Cardiac septum (tissue), 1 donor: Measurements from ENCODE around the gene PMPCA. TPM values are rescaled to one million over a fixed set of nuclear protein-coding genes. Genes with fewer than 3 reads are reported as not detected.
"Not testable (repeated sequence)": the region's sequence is repeated elsewhere in the genome, so short reads cannot be mapped to it uniquely, and the experiment has no call there.

Experiments used
- DNase-seq: peaks from one replicate; pipeline ENCODE4 v3.0.0-alpha.2; 2020; ENCODE audit warnings: low spot score
- intact Hi-C: fragments of 100-400 bp; cut with DNase I; formaldehyde crosslinking; loops from one replicate; pipeline ENCODE4 v1.14.0; 2022
- total RNA-seq: library from RNA; stranded (reverse); fragmentation: NEBNext Ultra II Directional; extraction: Animal tissue kit (Norgen Biotek cat#: 25700); gene quantifications from one replicate; pipeline ENCODE4 v1.2.1, GENCODE V29; 2021
- donor health status: DM: no; HTN: no; CAD: no.

Gene PMPCA
- total RNA-seq, 1 donor from 2014 or later, result 68.9 TPM

DNA sequence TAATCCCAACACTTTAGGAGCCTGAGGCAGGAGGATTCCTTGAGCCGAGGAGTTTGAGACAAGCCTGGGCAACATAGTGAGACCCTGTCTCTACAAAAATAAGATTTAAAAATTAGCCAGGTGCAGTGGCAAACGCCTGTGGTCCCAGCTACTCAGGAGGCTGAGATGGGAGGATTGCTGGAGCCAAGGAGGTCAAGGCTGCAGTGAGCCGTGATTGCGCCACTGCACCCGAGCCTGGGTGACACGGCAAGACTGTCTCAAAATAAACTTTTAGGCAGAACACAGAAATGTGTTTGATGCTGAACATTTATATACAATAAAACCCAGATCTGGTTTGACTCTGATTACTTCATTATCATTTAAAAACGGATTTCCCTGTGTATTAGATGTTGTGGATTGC is 5.0 kb upstream of the PMPCA start:
- intact Hi-C loops, result no loop called here
- no peak for DNase-seq

- intact Hi-C loops, DNase-seq: not testable (repeated sequence)
Measured at GRCh38 chr9:136405904-136406303, 4.6 kb upstream of the PMPCA start.

DNA sequence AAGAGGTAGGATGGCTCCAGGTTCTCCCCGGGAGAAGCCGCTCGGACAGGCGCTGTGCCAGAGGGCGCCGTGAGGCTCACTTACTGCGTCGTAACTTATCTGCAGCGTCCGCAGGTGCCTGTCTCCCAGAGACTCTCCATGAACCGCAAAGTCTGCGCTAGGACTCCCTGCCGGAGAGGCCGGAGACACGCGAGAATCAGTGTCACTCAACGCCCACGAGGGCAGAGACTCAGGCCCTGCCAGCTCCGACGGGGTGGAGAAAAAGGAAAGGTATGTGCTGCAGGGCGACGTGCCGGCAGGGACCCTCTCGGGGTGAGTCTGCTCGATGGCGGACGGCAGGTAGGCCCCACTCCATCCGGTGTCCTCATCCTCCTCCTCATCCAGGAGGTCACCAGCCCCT is 3.4 kb upstream of the PMPCA start:
- DNase-seq, intact Hi-C loops: not testable (repeated sequence)

DNA sequence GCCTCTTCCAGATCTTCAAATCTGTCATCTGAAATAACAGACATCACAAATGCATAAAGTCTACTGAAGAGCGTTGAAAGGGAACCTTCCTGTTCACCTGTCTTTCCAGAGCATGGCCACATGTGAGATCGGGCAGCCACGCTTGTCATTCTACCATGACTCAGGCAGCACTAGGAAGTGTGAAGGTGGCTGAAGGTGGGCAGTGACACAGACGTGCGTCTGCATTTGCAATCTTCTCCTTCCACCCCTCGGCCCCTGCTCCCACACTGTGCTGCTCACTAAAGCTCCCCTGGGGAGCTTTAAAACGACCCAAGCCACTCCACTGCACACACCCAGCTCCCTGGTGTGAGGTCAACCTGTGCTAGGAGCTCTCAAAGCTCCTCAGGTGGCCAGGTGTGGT is 2.5 kb upstream of the PMPCA start:
- intact Hi-C loops, result no loop called here
- no peak for DNase-seq

- no peak for DNase-seq
- intact Hi-C loops, result no loop called here
Measured at GRCh38 chr9:136409557-136410455, 652 bp upstream of the PMPCA start.

GRCh38 chr9:136411378-136411777 is 920 bp downstream of the PMPCA start:
- intact Hi-C loops, result loop anchor here (1.0 kb wide), 1 partner anchor 27 kb away; no protein-coding TSS in a partner anchor
- DNase-seq, result no peak

DNA sequence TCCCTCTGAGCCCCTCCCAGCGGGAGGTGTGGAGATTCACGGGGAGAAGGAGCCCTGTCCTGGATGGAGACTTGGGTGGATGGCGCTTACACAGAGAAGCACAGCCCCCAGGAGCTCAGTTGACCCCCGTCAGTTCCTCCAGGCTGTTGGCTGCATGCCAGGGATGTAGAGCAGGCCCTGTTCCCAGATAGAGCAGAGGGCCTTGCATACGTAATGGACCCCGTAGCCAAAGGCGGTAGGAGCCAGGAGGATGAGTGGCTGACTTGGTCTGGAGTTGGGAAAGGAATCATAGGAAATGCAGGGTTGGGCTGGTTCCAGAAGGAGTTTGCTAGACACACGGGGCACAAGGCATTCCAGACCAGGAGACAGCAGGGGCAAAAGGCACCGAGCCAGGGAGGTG is 2.5 kb downstream of the PMPCA start:
- no peak for DNase-seq
- intact Hi-C loops, result no loop called here

GRCh38 chr9:136416427-136416826 is 6.0 kb downstream of the PMPCA start:
- DNase-seq, result no peak
- intact Hi-C loops, result no loop called here

- DNase-seq, result no peak
Measured at GRCh38 chr9:136416914-136417313, 6.5 kb downstream of the PMPCA start.

DNA sequence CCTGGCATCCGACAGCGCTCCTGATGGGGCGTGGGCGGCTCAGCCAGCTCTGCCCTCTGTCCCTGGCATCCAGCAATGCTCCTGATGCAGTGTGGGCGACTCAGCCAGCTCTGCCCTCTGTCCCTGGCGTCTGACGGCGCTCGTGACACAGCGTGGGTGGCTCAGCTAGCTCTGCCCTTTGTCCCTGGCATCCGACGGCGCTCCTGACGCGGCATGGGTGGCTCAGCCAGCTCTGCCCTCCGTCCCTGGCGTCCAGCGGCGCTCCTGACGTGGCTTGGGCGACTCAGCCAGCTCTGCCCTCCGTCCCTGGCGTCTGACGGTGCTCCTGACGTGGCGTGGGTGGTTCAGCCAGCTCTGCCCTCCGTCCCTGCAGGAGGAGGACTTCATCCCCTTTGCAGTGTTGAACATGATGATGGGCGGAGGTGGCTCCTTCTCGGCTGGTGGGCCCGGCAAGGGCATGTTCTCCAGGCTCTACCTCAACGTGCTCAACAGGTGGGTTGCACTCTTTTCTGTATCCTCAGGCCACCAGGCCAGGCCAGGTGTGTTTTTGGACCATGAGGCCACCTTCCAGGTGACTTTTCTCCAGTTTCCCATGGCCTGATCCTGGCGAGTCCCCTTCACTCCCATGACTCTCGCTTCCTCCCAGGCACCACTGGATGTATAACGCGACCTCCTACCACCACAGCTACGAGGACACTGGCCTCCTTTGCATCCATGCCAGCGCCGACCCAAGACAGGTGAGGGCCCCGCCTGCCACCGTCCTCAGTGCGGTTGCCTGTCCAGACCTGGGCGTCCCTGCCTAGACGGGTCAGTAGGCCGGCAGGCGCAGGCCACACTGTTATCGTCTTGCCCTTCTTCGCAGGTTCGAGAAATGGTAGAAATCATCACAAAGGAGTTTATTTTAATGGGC is 8.0 kb downstream of the PMPCA start:
- DNase-seq, result no peak
- intact Hi-C loops, result no loop called here

More at GRCh38 chr9:136416914-136417313, 6.5 kb downstream of the PMPCA start:
- intact Hi-C loops, result no loop called here

DNA sequence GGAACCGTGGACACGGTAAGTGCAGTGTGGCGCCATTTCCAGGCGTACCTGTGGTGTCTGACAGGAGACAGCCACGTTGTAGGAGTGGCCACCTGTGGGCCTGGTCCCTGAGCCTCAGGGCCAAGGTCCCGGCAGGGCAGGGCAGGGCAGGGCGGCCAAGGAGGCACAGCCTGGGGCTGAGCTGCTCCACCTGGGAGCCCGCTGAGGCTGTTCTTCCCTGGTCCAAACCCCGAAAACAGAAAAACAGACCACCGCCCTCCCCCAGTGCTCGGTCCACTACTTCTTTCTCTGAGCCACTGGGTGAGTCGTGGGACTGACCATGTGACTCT is 8.6 kb downstream of the PMPCA start:
- intact Hi-C loops, result no loop called here
- DNase-seq, result no peak

DNA sequence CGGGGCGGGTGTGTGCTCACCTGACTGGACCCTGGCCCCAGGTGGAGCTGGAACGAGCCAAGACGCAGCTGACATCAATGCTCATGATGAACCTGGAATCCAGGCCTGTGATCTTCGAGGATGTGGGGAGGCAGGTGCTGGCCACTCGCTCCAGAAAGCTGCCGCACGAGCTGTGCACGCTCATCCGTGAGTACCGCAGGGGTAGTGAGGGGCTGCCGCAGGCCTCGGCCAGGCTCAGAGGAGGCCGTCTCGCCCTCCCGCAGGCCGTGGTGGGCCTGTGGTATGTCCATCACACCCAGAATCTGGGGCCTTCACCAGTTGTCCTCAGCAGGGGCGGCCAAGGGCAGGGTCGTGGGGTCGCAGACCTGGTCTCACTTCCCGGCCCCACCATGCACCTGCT is 11.3 kb downstream of the PMPCA start:
- no peak for DNase-seq
- intact Hi-C loops, result no loop called here

GRCh38 chr9:136422876-136423275 is 12.4 kb downstream of the PMPCA start:
- intact Hi-C loops, result no loop called here
- no peak for DNase-seq

DNA sequence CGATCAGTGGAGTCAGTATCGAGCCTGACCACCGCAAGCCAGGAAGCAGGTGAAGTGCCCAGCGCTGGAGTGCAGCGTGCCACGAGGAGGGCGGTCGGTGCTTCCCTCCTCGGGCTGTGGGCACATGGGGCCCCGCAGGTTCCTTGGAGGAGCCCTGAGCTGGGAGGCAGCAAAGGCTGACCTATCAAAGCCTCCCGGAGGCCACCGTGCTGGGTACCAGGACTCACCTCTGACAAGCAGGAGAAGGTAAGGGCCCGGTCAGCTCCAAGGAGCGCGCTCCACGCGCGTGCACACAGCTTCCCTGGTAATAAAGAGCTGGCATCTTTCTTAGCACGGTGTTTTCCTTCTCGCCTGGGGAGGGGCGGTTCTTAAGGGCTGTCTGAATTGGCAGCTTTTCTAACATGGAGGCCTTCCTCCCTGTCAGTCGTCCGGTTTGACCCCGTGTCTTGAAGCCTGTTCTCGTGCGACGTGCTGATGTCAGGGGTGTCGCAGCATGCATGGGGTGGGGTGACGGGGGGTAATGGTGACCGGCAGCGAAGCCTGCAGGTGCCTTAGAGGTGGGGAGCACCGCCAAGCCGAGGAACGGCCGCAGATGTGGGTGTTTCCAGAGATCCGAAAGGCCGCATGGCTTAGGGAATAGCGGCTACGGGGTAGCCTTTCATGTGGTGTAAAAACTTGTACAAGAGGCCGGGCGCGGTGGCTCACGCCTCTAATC is 13.1 kb downstream of the PMPCA start:
- intact Hi-C loops, result no loop called here
- DNase-seq, result no peak

- intact Hi-C loops, result no loop called here
- DNase-seq, result no peak
Measured at GRCh38 chr9:136424750-136425362, 14.4 kb downstream of the PMPCA start.

DNA sequence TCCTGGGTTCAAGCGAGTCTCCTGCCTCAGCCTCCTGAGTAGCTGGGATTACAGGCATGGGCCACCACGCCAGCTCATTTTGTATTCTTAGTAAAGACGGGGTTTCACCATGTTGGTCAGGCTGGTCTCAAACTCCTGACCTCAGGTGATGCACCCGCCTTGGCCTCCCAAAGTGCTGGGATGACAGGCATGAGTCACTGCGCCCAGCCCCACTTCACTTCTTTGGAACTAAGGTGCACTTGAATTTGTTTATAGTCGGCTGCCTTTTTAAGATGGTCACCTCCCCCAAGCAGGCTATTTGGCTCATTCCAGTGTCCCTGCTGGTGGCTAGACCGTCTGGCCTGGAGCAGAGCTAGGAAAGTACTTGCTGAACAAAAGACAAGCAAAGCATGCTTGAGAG is 14.9 kb downstream of the PMPCA start:
- intact Hi-C loops, result not testable (repeated sequence)

GRCh38 chr9:136426787-136427186 is 16.3 kb downstream of the PMPCA start:
- no peak for DNase-seq
- intact Hi-C loops, result no loop called here

More for the DNA sequence above, 14.9 kb downstream of the PMPCA start:
- not testable (repeated sequence) for DNase-seq

- intact Hi-C loops, result no loop called here
- DNase-seq, result no peak
Measured at GRCh38 chr9:136429075-136429628, 18.7 kb downstream of the PMPCA start.
